Transverse colon (tissue), 4 donors: Measurements from ENCODE around the gene NOPCHAP1. TPM values are rescaled to one million over a fixed set of nuclear protein-coding genes. Genes with fewer than 3 reads are reported as not detected.

ENCODE experiments used
- DNase-seq: peaks from one replicate; pipeline ENCODE4 v3.0.0-alpha.2; 2019
- H3K27ac ChIP-seq, 4 donors: fragments of 200-600 bp; sonication (generic); 2 replicates each; pipeline ENCODE4 v1.5.1; 2016 to 2018; ENCODE audit warnings: inconsistent platforms in 4 of 4
- H3K27me3 ChIP-seq: fragments of 200-600 bp; sonication (generic); 2 replicates; pipeline ENCODE4 v1.5.1; 2017; ENCODE audit warnings: inconsistent platforms
- H3K36me3 ChIP-seq, 4 donors: fragments of 200-600 bp; sonication (generic); 2 replicates each; pipeline ENCODE4 v1.5.1; 2017 to 2019; ENCODE audit warnings: inconsistent platforms in 4 of 4
- H3K4me1 ChIP-seq, 4 donors: fragments of 200-600 bp; sonication (generic); 2 replicates each; pipeline ENCODE4 v1.5.1; 2017 to 2020; ENCODE audit warnings: inconsistent platforms in 4 of 4
- H3K4me3 ChIP-seq, 4 donors: fragments of 200-600 bp; sonication (generic); 1 replicate in 1 of 4; 2 replicates in 3 of 4; pipeline versions ENCODE4 v1.5.1 to v1.6.1; 2017 to 2019; ENCODE audit warnings: inconsistent platforms in 4 of 4
- H3K9me3 ChIP-seq, 2 donors: fragments of 200-600 bp; sonication (generic); 2 replicates each; pipeline ENCODE4 v1.5.1; 2017 to 2019; ENCODE audit warnings: inconsistent platforms in 2 of 2
- CTCF ChIP-seq, 5 experiments: fragments of 200-600 bp in 3 of 5; fragments of 450-650 bp in 2 of 5; sonication (generic) in 3 of 5; IDR thresholded peaks; 1 replicate in 2 of 5; 2 replicates in 3 of 5; pipeline ENCODE4 v1.5.1; 2016 to 2017; ENCODE audit warnings: antibody characterized with exemption in 5 of 5, inconsistent platforms in 3 of 5, mild to moderate bottlenecking in 2 of 5, moderate library complexity in 1 of 5
- EP300 ChIP-seq: sonication (generic); formaldehyde crosslinking; IDR thresholded peaks from one replicate; pipeline ENCODE4 v1.6.1; 2017; ENCODE audit warnings: antibody characterized with exemption, low read depth
- POLR2A ChIP-seq: fragments of 450-650 bp; IDR thresholded peaks from one replicate; pipeline ENCODE4 v1.6.1; 2016; ENCODE audit warnings: antibody characterized with exemption, mild to moderate bottlenecking, moderate library complexity
- POLR2AphosphoS5 ChIP-seq, 3 donors: sonication (generic); formaldehyde crosslinking; IDR thresholded peaks; one replicate each; pipeline ENCODE4 v1.6.1; 2016; ENCODE audit warnings: antibody characterized with exemption in 3 of 3
- WGBS, 2 donors: methylation state at CpG; one replicate each; pipeline ENCODE4 v1.1.5; 2018; ENCODE audit warnings: low coverage in 1 of 2; 5-methylcytosine and 5-hydroxymethylcytosine counted together
- in situ Hi-C, 4 donors: fragments of 200-750 bp; cut with MboI; loops; one replicate each; pipeline versions ENCODE4 v1.15.0 to v1.15.1; 2017; ENCODE audit warnings: low sequenced_read_pairs in 3 of 4, low pct_ligation_motif_present in 1 of 4, low pct_unique_long_range_greater_than_20kb in 1 of 4
- intact Hi-C: fragments of 100-400 bp; cut with DNase I; formaldehyde crosslinking; loops from one replicate; pipeline ENCODE4 v1.15.1; 2023; ENCODE audit warnings: low total_unique reads
- total RNA-seq, 4 donors: library from RNA; depleted of rRNA; stranded (reverse); fragments of >200 nt; gene quantifications; one replicate each; pipeline ENCODE4 v1.1.0, GENCODE V29; 2016

Gene NOPCHAP1
- total RNA-seq, 4 donors from 2014 or later: 0.37 to 5.7 (median 2.2) TPM

- H3K27me3 ChIP-seq: no peaks in the 10 kb centered on the region
- WGBS, 2 donors: 89 to 94% methylated on average over 3 of the region's 3 CpGs
- DNase-seq: no peak
- H3K36me3 ChIP-seq: peaks cover 0 to 35% (median 5%) of the 10 kb centered on the region in 4 donors
- no peak overlapping the region for H3K27ac ChIP-seq
- in situ Hi-C loops: no loop called here
- no peak overlapping the region for H3K4me3 ChIP-seq
- H3K9me3 ChIP-seq: no peaks in the 10 kb centered on the region
- no peak for TF ChIP-seq POLR2A
- TF ChIP-seq EP300: no peak
- TF ChIP-seq POLR2AphosphoS5 (IDR thresholded peaks at IDR 0.05): no peak
- TF ChIP-seq CTCF (IDR thresholded peaks at IDR 0.05): no peak
- H3K4me1 ChIP-seq: peaks cover 0 to 10% (median 5%) of the 10 kb centered on the region in 4 donors
- intact Hi-C loops: no loop called here
These were observed 11.4 kb downstream of the NOPCHAP1 start for GRCh38 chr12:104997541-104997940.

- in situ Hi-C loops (no loop called here), intact Hi-C loops (no loop called here)
- no peaks in the 10 kb centered on the region for H3K27me3 ChIP-seq
- H3K4me1 ChIP-seq: peaks cover 0 to 10% (median 5%) of the 10 kb centered on the region in 4 donors
- peak; percentile 77 for DNase-seq
- H3K4me3 ChIP-seq: no peak overlapping the region
- H3K36me3 ChIP-seq: peaks cover 0 to 34% (median 5%) of the 10 kb centered on the region in 4 donors
- peak overlapping the region in 1 of 4 donors; percentile 16 for H3K27ac ChIP-seq
- no peak for TF ChIP-seq CTCF (IDR thresholded peaks at IDR 0.05)
- TF ChIP-seq POLR2AphosphoS5 (IDR thresholded peaks at IDR 0.05): peak in 1 of 3 donors; percentile 20
- WGBS, 2 donors: 21 to 38% methylated on average over 3 to 6 of the region's 15 CpGs
- no peaks in the 10 kb centered on the region for H3K9me3 ChIP-seq
These were observed 12.6 kb downstream of the NOPCHAP1 start for GRCh38 chr12:104998423-104999346.

- Histone ChIP-seq H3K27ac (peak overlapping the region in 1 of 4 donors; percentile 16), H3K4me3 (no peak overlapping the region), H3K27me3 (no peaks in the 10 kb centered on the region), H3K9me3 (no peaks in the 10 kb centered on the region), H3K36me3 (peaks cover 0 to 39% (median 5%) of the 10 kb centered on the region in 4 donors), H3K4me1 (peaks cover 0 to 10% (median 5%) of the 10 kb centered on the region in 4 donors)
- no peak for DNase-seq
- no peak for TF ChIP-seq CTCF (IDR thresholded peaks at IDR 0.05)
- no peak for TF ChIP-seq POLR2AphosphoS5 (IDR thresholded peaks at IDR 0.05)
- TF ChIP-seq EP300: no peak
- no peak for TF ChIP-seq POLR2A
- intact Hi-C loops (no loop called here), in situ Hi-C loops (no loop called here)
- WGBS, 2 donors: 24 to 62% methylated on average over 3 to 7 of the region's 7 CpGs
These were observed 13.2 kb downstream of the NOPCHAP1 start for GRCh38 chr12:104999347-104999685.

- no peaks in the 10 kb centered on the region for H3K27me3 ChIP-seq
- no peak overlapping the region for H3K27ac ChIP-seq
- no peak for DNase-seq
- no peaks in the 10 kb centered on the region for H3K9me3 ChIP-seq
- H3K4me1 ChIP-seq: peaks cover 0 to 15% (median 5%) of the 10 kb centered on the region in 4 donors
- intact Hi-C loops: no loop called here
- TF ChIP-seq EP300: no peak
- in situ Hi-C loops: no loop called here
- H3K36me3 ChIP-seq: peaks cover 0 to 35% (median 0%) of the 10 kb centered on the region in 4 donors
- H3K4me3 ChIP-seq: no peak overlapping the region
These were observed 15.4 kb downstream of the NOPCHAP1 start for GRCh38 chr12:105001476-105001875.
